Uterus (tissue), 2 donors: Measurements from ENCODE around the gene TADA1.

Experiments
- CTCF ChIP-seq, 4 experiments: fragments of 200-600 bp in 2 of 4; fragments of 450-650 bp in 2 of 4; sonication (generic) in 2 of 4; IDR thresholded peaks; one replicate each; pipeline ENCODE4 v1.5.1; 2016 to 2019; ENCODE audit warnings: antibody characterized with exemption in 4 of 4, mild to moderate bottlenecking in 2 of 4, moderate library complexity in 1 of 4
- POLR2A ChIP-seq, 2 donors: fragments of 450-650 bp; IDR thresholded peaks; one replicate each; pipeline ENCODE4 v1.6.1; 2016; ENCODE audit warnings: antibody characterized with exemption in 2 of 2, mild to moderate bottlenecking in 1 of 2, moderate library complexity in 1 of 2

GRCh38 chr1:166868639-166869038 is 7.4 kb downstream of the TADA1 start:
- TF ChIP-seq CTCF (IDR thresholded peaks at IDR 0.05) (no peak), POLR2A (IDR thresholded peaks at IDR 0.05) (no peak)
